T-helper 22 cell (primary cell): Measurements from ENCODE around the gene MYOZ2.

Source experiments
- DNase-seq: peaks from one replicate; pipeline ENCODE4 v3.0.0-alpha.2; 2020; ENCODE audit warnings: low read depth

Gene MYOZ2

DNA sequence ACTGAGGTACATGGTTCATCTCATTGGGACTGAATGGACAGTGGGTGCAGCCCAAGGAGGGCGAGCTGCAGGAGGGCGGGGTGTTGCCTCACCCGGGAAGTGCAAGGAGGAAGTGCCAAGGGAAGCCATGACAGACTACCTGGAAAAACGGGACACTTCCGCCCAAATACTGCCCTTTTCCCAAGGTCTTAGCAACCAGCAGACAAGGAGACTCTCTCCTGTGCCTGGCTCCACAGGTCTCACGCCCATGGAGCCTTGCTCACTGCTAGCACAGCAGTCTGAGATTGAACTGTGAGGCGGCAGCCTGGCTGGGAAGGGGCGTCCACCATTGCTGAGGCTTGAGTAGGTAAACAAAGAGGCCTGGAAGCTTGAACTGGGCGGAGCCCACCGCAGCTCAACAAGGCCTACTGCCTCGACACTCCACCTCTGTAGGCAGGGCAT, 62.2 kb downstream of the MYOZ2 start:
- no peak for DNase-seq

DNA sequence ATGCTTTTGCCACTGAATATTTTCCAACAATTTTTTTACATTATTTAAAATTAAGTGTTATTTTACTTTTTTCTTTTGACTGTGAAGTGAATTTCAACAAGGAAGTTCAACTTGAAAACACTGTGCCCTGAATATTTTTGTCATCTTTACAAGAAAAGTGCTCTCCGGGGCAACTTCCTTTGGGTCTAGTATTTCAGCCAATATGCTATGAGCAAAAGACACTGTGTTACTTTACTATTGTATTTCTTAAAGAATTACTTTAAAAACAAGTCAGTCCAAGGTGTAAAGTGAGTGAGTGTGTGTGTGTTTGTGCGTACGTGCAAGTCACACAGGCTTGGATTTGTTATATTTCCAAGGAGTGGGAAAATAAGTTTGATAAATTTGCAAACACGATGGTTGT, 69.3 kb downstream of the MYOZ2 start:
- no peak for DNase-seq

DNA sequence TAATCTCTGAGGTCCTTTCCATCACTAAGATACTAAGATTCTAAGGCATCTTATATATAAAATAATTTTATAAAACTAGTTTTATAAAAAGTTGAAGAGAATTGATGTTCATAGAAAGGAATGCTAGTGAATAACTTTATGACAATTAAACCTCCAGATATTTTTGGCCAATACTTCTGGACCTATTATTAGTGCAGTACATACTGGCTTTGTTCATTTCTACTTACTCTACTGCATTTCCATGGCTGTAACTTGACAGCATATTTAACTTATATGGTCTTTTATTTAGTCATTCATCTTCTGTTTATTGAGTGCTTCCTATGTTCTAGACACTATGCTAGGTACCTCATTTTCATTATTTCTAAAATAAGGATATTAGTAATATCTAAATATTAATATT, 70.1 kb downstream of the MYOZ2 start:
- no peak for DNase-seq

DNA sequence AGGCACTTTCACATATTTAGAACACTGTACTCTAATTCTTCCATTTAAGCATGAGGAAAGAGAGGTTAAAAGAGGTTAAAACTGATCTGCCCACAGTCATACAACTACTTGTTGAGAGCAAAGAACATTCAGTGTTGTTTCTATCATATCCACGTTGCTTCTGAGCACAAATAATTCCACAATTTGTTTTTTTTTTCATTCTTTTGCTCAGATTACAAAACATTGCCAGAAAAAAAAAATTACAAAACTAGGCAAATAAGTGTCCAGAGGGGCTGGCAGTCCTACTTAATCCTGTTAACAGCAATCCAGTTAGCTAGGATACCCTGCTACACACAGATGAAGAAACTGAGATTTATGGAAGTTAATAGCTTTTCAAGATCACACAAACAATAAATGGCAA, 70.5 kb downstream of the MYOZ2 start:
- DNase-seq: no peak

DNA sequence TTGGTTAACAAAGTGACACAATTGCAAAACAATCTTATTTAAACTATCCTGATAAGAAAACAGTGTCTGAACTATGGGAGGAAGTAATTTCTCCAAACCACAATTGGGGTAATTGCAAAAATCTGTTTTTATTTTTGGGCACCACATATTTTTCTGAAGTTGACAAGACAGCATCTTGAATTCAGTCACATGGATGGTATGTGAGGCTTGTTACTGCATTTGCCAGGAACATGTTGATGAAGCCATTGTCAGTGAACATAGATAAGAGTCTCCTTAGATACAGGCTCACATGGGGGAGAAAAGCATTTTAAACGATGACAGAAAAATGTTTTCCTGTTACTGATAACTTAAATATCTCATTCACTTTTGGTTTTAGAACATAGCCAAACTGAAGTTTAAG, 71.4 kb downstream of the MYOZ2 start:
- DNase-seq: no peak

DNA sequence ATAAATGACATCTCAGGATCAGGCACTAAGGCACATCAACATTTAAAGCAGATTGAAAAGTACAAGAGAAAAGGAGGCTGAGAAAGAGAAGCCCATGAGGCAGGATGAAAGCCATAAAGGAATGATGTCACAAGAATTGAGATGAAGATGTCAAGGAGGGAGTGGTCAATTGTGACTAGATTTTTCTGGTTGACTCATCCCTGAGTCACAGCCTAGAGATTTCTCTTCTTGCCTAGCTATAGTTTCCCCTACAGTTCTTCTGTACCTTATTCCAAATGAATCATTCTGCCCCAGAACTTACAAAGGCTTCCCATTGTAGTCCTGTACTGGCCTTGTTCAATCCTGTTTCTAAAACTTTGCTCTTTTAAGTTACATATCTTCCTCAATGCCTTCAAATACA, 73.4 kb downstream of the MYOZ2 start:
- no peak for DNase-seq

DNA sequence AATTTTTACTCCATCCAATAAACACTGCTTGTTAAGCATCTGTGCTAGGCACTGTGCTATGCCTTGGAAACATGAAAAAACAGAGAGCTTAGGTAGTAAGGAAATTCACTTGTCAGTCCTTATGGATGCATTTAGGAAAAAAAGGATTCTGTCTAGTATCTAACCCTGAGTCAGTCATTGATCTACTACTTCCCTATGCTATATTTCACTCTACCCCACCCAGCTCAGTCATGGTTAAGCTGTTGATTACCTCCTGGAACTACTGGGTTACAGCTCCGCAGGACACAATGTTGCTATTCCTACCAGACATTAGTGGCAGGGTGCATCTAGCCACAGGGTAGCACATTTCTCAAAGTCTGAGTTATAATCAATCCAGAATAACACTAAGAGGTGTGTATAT, 74.0 kb downstream of the MYOZ2 start:
- DNase-seq: no peak

DNA sequence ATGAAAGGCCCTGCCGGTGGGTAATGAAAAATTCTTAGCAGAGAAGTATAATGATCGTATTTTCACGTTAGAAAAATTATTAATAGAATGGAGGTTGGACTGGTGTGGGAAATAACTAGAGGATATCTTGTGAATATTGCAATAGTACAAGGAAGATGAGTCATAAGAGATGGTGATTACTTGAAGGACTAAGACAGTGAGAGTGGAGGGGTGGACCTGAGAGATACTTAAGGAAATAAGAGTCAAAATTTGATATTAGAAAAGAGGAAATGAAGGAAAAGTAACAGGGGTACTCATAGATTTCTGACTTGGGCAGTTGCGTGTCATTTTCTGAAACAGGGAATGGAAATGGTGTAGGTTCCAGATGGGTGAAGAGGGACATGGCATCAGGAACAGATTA, 75.1 kb downstream of the MYOZ2 start:
- no peak for DNase-seq

DNA sequence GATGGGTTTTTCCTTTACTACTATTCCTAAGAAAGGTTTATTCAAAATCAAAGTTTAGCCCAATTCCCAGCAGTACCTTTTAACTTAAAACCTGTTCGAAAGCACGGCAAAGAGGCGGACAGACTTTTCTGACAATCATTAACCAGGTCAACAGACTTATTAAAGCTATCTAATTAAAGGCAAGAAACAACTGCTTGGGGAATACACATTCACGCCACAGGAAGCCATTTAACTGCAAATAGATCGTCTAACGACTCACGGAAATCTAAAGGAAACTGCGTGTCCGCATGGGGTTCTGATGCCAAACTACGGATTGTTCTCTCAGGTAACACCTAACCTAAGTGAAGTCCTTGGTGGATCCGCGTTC, 76.2 kb downstream of the MYOZ2 start:
- no peak for DNase-seq

DNA sequence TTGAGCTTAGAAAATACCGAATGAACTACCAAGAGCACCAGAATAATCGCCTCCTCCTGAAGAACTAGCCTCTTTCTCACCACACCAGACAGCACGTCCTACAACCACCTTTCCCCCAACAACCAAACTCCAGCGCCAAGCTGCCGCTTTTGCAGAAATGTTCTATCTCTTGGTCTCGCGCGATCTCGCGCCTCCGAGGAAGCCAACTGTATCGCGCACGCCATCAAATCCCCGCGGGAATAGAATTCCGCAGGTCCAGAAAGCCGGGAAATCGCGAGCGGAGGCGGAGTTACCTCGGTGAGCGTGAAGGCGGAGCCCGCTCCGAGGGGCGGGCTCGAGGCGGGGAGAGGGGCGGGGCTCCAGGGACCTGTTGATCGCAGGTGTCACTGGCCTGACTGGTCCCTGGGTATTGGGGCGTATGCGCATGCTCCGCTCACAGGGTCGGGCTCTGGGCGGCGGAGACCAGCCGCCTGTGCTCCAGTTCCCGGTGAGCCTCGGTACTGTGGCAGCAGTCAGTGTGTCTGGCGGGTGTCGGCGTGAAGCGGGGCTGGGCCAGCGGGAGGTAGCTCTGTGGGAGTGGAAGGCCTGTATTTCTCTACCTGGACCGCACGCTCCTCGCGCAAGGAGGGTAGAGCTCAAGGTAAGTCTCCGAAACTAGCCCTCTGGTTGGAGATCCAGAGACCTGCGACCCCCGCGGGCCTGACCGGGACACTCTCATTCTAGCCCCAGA, 76.8 kb downstream of the MYOZ2 start, which contains the start of gene USP53:
TSS of gene USP53 (plus strand) at position 480 of the 730 bp plus-strand sequence. CDS start 27,047 bp downstream, outside the sequence.
- DNase-seq: peak; percentile 95

DNA sequence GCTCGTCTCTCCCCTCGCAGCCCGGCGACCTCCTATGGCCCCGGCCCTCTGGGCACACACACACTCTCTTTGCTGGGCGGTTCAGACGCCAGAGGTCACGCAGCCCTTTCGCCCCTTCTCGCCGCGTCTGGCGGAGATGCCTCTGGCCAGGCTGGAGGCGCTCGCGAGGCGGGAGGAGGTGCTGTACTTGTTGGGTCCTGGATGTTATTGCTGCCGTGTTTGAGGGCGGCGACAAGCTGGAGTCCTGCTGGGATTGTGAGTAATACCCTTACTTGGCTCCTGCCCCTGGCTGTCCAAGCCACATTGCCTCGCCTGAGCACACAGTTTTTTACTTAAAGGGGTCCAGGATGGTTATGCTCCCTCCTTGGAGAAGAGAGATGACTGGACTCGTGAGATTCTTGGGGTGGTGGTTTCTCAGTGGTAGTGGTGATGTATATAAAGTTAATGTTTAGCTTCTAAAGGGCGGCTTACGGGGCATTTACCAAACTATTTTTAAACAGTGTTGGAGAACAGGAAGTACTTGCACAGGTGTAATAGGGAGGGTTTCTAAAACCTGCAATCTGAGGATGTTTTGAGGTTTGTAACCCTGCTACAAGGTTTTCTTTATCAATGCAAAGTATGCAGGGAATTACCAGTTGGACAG, 77.5 kb downstream of the MYOZ2 start:
- DNase-seq: peak; percentile 42

DNA sequence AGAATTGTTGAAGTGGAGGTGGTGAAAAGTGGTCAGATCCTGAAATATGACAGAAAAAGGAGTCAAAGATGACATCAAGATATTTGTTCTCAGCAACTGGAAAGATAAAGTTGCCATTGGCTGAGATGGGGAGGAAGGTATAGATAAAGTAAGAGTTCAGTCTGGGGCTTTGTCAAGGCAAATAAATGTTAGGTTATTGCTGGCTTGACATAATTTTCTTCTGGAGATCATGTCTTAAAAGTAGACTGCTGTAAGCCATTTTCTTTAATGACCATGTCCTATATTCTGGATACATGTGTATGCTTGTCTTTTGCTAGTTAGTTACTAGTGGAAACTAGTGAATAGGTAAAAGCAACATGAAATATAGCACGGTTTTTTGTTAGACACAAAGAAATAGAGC, 82.5 kb downstream of the MYOZ2 start:
- DNase-seq: no peak

DNA sequence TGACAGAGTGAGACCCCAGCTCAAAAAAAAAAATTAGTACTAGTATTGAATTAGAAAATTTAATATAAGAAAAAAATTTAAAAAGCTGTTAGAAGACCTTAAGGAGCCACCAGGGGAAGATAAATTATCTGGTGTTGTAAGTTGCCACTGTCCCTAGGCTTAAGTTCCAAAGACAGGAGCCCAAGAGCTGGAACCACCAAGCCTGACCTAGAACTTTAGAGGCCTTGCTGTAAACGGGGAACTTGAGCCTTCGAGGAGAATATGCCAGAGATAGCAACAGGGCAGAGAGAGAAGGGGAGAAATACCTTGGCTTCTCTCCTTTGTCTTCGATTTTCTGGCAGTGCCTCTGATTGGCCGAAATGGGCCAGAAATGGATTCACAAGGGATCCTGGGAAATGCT, 85.8 kb downstream of the MYOZ2 start:
- no peak for DNase-seq

DNA sequence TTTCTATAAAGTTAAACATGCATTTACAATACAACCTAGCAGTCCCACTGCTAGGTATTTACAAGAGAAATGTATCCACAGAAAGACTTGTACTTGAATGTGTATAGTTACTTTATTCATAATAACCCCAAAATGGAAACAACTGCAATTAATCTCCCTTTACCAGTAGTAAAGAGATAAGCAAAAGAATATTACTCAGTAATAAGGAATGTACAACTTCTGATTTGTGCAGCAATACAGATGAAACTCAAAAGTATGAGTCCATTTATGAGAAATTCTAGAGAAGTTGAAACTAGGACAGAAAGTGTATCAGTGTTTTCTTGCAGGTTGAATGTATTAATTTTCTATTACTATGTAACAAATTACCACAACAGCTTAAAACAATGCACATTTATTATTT, 92.1 kb downstream of the MYOZ2 start:
- no peak for DNase-seq

DNA sequence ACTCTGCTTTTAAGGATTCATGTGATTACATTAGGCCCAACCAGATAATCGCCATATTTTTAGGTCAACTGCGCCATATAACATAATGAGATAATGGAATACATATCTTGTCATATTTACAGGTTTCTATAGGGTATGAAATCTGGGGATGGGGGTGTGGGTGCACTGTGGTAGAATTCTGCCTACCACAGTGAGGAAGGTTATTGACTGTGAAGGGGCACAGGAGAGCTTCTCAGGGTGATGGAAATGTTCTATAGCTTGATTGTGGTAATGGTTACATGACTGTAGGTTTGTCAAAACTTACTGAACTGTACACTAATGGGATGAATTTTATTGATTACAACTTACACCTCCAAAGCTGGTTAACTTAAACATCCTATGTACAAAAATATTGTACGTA, 92.8 kb downstream of the MYOZ2 start:
- DNase-seq: no peak

DNA sequence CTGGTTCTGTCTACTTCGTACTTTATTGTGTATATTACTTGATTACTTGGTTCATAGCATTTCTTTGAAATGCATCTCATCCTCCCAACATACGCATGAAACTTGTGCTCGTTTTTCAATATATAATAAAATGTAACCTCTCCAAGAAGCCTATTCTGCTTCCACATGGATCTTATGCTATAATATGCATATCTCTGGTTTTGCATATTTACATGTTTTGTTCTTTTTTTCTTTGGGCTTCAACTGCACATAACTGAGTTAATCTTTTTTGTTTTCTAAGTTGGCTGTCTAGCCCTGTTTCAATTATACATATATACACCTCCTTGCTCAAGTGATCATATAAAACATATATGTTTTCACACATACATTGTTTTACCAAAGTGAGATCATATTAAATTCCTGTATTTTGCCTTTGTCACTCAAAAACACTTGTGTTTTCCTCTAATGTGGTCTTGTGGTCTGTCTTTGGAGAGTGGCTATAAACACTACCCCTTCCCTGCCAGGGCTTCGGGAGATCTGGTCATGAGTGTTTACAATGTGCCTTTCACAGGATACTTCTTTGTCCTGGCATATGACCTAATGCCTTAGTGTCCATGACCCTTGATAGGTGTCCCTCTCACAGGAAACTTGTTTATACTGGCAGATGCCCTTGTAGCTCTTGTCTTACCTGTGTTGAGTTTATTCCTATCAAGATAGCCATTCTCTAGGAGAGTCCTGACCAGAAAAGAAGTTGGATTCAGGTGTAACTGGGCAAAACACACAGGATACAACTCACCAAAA, 94.5 kb downstream of the MYOZ2 start:
- no peak for DNase-seq

DNA sequence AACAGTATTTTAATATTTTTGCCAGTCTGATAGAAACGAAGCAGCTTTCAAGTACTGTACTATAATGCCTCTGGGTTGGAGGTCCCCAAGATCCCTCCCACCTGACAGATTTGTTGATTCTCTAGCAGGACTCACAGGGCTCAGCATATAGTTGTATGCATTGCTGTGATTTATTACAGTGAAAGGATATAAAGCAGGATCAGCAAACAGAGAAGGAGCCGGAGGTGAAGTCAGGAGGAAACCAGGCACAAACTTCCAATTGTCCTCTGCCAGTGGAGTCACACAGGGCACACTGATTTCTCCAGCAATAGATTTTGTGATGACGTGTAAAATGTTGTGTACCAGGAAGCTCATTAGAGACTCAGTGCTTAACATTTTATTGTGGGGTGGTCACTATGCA, 95.9 kb downstream of the MYOZ2 start:
- DNase-seq: no peak

DNA sequence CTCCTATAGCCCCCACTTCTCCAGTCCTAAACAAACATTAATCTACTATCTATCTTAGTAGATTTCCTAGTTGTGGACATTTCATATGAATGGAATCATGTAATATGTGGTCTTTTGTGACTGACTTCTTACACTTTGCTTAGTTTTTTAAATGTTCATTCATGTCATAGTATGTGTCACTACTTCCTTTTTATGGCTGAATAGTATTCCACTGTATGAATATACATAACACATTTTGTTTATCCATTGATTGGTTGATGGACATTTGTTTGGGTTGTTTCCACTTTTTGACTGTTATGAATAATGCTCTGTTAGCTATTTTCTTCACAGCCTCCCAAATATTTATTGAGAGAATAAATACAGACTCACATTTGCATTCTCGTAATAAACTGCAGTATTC, 96.7 kb downstream of the MYOZ2 start:
- no peak for DNase-seq

DNA sequence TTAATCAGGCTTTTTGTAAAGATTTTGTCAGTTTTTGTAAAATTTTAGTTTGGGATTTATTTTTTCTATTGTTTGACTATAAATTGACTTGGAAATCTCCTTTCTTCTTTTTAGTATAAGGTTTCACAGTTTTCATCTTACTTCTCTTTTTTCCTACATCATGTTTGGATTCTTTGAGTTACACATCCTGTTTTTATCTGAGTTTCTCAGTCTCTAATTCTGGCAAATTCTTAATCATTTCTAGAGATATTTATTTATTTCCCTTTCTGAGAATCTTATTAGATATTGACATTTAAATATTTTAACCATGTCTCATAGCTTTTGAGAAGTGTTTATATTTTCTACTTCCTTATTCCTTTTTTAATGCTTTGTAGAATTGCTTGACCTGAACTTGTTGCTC, 97.6 kb downstream of the MYOZ2 start:
- no peak for DNase-seq

DNA sequence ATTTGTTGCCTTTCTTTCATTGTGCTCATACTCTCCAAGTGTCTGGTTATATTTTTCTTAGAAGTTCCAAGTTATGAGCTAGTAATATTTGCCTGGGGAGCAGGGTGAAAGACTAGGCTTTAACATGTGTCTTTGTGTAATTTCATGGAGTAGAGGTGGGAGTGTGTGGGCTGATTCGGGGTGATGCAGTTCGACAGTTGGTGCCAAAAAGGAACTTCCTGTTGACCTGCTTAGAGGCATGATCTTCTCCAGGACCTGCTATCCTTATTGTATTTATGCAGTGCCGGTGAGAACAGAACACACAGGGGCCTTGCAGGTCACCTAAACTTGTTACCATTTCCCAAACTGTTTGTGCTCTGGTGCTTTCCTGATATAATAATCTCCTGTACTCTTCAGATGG, 98.1 kb downstream of the MYOZ2 start:
- no peak for DNase-seq

DNA sequence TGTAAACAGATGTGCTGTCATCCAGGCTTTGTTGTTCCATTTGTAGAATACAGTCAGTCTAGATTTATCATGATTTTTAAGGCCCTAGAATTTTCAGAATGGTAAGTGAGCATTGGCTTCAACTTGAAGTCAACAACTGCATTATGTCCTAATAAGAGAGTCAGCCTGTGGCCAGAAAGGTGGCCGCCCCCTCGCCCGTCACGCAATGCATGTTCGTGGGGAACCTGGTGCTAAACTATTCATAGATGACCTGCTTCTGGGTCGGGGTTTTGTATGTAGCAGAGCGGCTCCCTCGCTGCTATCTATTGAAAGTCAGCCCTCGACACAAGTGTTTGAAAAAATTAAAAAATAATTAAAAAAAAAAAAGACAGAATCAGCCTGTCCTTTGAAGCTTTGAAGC, 101.6 kb downstream of the MYOZ2 start:
- no peak for DNase-seq
